Limb (tissue), 2 donors: ENCODE measurements around the gene CTSF.
"Not testable (repeated sequence)": the region's sequence is repeated elsewhere in the genome, so short reads cannot be mapped to it uniquely, and the experiment has no call there.

Experiments
- DNase-seq, 2 donors: peaks; one replicate each; pipeline ENCODE4 v3.0.0-alpha.2; 2016; ENCODE audit errors: extremely low spot score in 2 of 2

The CTSF gene

GRCh38 chr11:66589996-66590675 lies 21.7 kb upstream of the CTSF start:
- no peak for DNase-seq

GRCh38 chr11:66589315-66589714 lies 20.9 kb upstream of the CTSF start:
- DNase-seq = not testable (repeated sequence)

GRCh38 chr11:66586136-66586535 lies 17.7 kb upstream of the CTSF start:
- no peak for DNase-seq

- not testable (repeated sequence) for DNase-seq
Observed at GRCh38 chr11:66585447-66585846, 17.0 kb upstream of the CTSF start.

GRCh38 chr11:66582565-66583147 lies 14.2 kb upstream of the CTSF start:
- DNase-seq = not testable (repeated sequence)

- no peak for DNase-seq
Observed at GRCh38 chr11:66581261-66581660, 12.9 kb upstream of the CTSF start.

GRCh38 chr11:66580803-66581202 lies 12.4 kb upstream of the CTSF start:
- no peak for DNase-seq

GRCh38 chr11:66579017-66579606 lies 10.7 kb upstream of the CTSF start:
- peak; percentile 71 to 88 for DNase-seq

GRCh38 chr11:66570850-66571180 lies 2.4 kb upstream of the CTSF start:
- no peak for DNase-seq

- no peak for DNase-seq
Observed at GRCh38 chr11:66570079-66570849, 1.9 kb upstream of the CTSF start.

GRCh38 chr11:66569076-66569475 lies 670 bp upstream of the CTSF start:
- DNase-seq = no peak

- no peak for DNase-seq
Observed at GRCh38 chr11:66567787-66568123, 651 bp downstream of the CTSF start.

GRCh38 chr11:66566221-66566620 lies 2.2 kb downstream of the CTSF start:
- no peak for DNase-seq

GRCh38 chr11:66564984-66565383 lies 3.4 kb downstream of the CTSF start:
- no peak for DNase-seq

- DNase-seq = no peak
Observed at GRCh38 chr11:66564538-66564937, 3.9 kb downstream of the CTSF start.

GRCh38 chr11:66563832-66564231 lies 4.6 kb downstream of the CTSF start:
- no peak for DNase-seq

GRCh38 chr11:66562907-66563583 lies 5.4 kb downstream of the CTSF start:
- no peak for DNase-seq

- no peak for DNase-seq
Observed at GRCh38 chr11:66562275-66562674, 6.1 kb downstream of the CTSF start.

- no peak for DNase-seq
Observed at GRCh38 chr11:66561975-66562248, 6.5 kb downstream of the CTSF start.

- DNase-seq = no peak
Observed at GRCh38 chr11:66561178-66561974, 7.0 kb downstream of the CTSF start.
